ENCODE data around the gene RXRA.

The RXRA gene

DNA sequence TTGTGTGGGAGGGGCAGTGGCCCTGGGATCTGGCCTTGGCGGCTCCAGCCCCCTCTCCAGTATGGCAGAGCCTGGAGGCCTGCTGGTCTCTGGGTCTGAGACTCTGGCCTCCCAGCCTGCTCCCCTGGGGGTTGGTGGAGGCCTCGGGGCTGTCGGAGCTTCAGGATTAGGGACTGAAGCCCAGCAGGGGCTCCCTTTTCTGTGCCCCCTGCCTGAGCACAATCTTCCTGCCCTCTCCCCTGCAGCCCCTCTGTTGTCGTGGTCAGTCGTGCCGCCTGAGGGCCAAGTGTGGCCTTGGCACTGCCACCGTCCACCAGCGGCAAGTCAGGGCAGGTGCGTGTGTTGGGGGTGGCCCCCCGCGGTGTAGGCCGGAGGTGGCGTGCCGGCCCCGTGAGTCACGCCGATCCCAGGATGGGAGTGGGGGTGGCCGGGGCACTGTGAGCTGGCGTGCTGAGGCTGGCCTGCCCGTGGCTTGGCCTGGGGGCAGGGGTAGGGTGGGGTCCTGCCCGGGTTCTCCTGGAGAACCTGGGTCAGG is 53.6 kb downstream of the RXRA start:
- TF ChIP-seq, protein P1, sequence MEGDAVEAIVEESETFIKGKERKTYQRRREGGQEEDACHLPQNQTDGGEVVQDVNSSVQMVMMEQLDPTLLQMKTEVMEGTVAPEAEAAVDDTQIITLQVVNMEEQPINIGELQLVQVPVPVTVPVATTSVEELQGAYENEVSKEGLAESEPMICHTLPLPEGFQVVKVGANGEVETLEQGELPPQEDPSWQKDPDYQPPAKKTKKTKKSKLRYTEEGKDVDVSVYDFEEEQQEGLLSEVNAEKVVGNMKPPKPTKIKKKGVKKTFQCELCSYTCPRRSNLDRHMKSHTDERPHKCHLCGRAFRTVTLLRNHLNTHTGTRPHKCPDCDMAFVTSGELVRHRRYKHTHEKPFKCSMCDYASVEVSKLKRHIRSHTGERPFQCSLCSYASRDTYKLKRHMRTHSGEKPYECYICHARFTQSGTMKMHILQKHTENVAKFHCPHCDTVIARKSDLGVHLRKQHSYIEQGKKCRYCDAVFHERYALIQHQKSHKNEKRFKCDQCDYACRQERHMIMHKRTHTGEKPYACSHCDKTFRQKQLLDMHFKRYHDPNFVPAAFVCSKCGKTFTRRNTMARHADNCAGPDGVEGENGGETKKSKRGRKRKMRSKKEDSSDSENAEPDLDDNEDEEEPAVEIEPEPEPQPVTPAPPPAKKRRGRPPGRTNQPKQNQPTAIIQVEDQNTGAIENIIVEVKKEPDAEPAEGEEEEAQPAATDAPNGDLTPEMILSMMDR (IDR thresholded peaks at IDR 0.05; ENCODE audit: low read depth, low read length, missing control alignments), result no peak
- in situ Hi-C loops (cut with HindIII; ENCODE audit: low sequenced_read_pairs), result no loop called here
- H3K4me3 ChIP-seq (ENCODE audit: low read depth, low read length), result no peak overlapping the region
- DNase-seq (ENCODE audit: low read depth), result no peak

DNA sequence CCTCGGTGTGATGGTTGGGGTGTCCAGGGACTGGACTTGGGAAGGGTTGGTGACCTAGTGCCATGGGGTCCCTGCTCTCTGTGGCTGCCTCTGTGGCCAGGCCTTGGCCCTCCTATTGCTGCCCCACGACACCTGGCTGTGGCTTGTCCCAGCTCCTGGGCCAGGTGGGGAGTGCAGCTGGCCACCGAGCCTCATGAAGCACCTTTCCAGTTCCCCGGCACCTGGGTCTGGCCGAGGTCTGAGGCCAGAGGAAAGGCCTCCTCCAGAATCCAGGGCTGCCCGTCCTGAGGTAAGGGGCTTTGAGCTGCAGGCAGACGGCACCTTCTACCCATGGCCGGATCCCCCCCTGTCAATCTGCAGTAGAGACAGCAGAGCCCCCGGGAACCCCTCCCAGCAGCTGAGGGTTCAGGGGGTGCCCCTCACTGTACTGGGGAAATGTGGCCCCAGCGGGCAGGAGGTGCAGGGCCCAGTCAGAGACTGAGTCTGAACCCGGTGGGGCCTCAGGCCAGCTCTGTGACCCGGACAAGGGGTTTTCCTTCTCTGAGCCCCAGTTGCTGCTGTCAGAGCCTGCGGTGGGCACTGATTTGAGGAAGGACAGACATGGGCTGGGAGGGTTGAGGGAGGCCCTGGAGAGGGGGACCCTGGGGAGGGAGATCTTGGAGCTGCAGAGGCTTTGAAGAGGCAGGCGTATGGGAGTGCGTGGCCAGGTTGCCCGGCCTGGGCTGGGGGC is 54.5 kb downstream of the RXRA start:
- H3K4me3 ChIP-seq (ENCODE audit: low read depth, low read length), result no peak overlapping the region
- no peak for DNase-seq (ENCODE audit: low read depth)
- in situ Hi-C loops (cut with HindIII; ENCODE audit: low sequenced_read_pairs), result no loop called here
- TF ChIP-seq, protein P1 (IDR thresholded peaks at IDR 0.05; ENCODE audit: low read depth, low read length, missing control alignments), result no peak

DNA sequence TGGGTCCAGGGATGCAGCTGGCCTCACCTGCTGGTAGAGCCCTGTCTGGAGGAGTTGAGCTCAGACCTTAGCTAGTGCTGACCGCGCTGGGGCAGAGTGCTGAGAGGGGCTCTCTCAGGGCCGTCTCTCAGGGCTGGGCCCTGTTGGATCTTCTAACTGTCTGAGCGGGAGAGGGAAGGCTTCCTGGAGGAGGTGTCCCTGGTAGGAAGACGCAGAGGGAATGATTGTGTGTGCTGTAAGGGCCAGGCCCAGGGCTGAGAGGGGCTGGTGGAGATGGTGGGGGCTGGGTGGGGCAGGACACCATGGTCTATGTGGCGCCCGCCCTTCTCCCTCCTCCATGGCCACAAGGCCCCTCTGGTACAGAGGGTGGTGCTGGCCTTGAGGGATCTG is 55.0 kb downstream of the RXRA start:
- DNase-seq (ENCODE audit: low read depth), result no peak
- in situ Hi-C loops (cut with HindIII; ENCODE audit: low sequenced_read_pairs), result no loop called here
- TF ChIP-seq, protein P1 (IDR thresholded peaks at IDR 0.05; ENCODE audit: low read depth, low read length, missing control alignments), result no peak
- H3K4me3 ChIP-seq (ENCODE audit: low read depth, low read length), result no peak overlapping the region

DNA sequence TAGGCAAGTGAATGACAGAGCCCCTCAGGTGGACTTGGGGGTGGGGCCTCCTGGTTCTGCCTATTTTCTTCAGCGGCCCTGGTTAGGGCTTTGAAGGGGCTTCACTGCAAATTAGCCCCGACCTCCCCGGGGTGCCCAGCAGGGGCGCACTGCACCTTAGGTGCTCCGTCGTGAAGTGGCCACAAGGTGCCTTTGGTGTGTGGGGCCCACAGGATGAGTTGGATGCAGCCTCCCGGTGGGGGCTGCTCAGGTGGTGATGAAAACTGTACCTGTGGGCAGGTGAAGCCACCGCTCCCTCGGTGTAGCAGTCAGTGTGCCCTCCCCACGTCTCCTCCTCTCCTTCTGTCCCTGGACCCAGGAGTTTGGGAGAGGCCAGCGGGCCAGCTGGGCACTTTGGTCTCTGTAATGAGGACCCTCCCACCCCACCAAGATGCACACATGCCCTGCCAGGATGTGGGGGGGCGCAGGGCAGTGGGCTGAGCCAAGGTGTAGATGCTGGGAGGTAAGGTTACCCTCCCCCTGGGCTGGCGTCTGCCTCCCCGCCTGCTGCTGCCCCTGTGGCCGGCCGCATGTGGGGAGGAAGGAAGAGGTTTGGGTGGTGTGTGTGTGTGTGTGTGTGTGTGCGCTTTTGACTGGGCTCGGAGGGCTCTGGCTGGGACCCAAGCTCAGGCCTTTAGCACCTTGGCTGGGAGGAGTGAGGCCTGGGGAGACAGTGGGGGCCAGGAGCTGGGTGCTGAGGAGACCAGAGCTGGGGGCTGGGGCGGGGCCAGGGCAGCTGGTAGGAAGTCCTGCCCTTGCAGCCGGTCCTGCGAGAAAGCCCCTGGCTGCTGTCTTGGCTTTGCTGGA is 55.6 kb downstream of the RXRA start:
- TF ChIP-seq, protein P1 (IDR thresholded peaks at IDR 0.05; ENCODE audit: low read depth, low read length, missing control alignments), result no peak
- no peak overlapping the region for H3K4me3 ChIP-seq (ENCODE audit: low read depth, low read length)
- in situ Hi-C loops (cut with HindIII; ENCODE audit: low sequenced_read_pairs), result no loop called here
- DNase-seq (ENCODE audit: low read depth), result no peak

DNA sequence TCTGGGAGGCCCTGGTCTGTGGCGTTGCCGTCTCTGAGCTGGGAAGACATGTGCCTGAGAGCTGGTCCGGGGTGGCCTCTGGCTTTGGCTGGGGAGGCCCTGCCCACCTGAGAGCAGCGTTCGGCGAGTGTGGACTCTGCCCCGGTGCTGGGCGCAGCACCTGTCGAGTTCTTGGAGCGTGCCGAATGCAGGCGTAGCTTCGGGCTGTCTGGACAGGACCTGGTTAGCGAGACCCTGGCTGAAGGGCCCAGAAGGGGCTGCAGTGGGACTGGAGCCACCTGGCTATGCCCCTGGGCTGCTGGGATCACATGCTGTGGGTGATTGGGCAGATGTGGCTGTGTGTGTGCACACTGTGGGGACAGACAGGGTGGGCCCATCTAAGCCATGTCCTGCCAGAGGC is 56.5 kb downstream of the RXRA start:
- in situ Hi-C loops (cut with HindIII; ENCODE audit: low sequenced_read_pairs), result no loop called here
- DNase-seq (ENCODE audit: low read depth), result no peak
- no peak overlapping the region for H3K4me3 ChIP-seq (ENCODE audit: low read depth, low read length)
- TF ChIP-seq, protein P1 (IDR thresholded peaks at IDR 0.05; ENCODE audit: low read depth, low read length, missing control alignments), result no peak

DNA sequence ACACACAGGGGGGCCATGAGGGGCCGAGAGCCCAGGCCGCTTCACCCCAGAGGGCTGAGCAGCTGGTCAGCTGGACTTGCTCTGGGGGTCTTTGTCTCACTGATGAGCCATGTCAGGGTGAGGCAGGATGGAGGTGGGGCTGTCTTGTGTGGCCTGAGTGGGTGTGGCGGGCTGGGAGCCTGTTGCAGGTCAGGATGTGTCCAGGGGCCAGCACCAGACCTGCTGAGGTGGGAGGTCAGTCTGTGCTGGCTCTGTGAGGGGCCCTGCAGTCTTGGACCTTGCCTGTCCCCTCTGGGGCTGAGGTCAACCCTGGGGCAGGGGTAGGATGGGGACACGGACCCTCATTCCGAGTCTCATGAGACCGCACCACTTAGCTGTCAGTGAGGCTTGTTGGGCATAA is 56.9 kb downstream of the RXRA start:
- in situ Hi-C loops (cut with HindIII; ENCODE audit: low sequenced_read_pairs), result no loop called here
- no peak for DNase-seq (ENCODE audit: low read depth)
- no peak overlapping the region for H3K4me3 ChIP-seq (ENCODE audit: low read depth, low read length)
- TF ChIP-seq, protein P1 (IDR thresholded peaks at IDR 0.05; ENCODE audit: low read depth, low read length, missing control alignments), result no peak

Data from astrocyte of the cerebellum (primary cell).